ENCODE measurements around the gene C16orf92. TPM values are rescaled to one million over a fixed set of nuclear protein-coding genes. Genes with fewer than 3 reads are reported as not detected.
A peak's percentile ranks its signal among the peaks of the same experiment; 100 is the strongest.

Gene C16orf92
- total RNA-seq, 2 donors from 2014 or later: not detected

GRCh38 chr16:30064729-30065101, 41.7 kb downstream of the C16orf92 start:
- Mint-ChIP-seq H3K9me3 (no peaks in the 10 kb centered on the region), H3K36me3 (ENCODE audit: low read depth) (peaks cover 36% of the 10 kb centered on the region), H3K27ac (peak overlapping the region; percentile 98), H3K27me3 (ENCODE audit: insufficient read depth) (no peaks in the 10 kb centered on the region), H3K4me3 (peak overlapping the region; percentile 87), H3K4me1 (peaks cover 23% of the 10 kb centered on the region)
- Histone ChIP-seq H3K4me3 (ENCODE audit: low read length) (peak overlapping the region; percentile 82), H3K27me3 (ENCODE audit: control insufficient read depth, insufficient read depth, low read length, poor library complexity, severe bottlenecking) (no peaks in the 10 kb centered on the region), H3K9me3 (ENCODE audit: control insufficient read depth, low read length) (no peaks in the 10 kb centered on the region), H3K9ac (ENCODE audit: extremely low read depth, low read length, poor library complexity, severe bottlenecking) (peak overlapping the region; percentile 87), H3K27ac (ENCODE audit: low read depth, low read length) (peak overlapping the region; percentile 95), H3K36me3 (ENCODE audit: control insufficient read depth, insufficient read depth, low read length) (peaks cover 30% of the 10 kb centered on the region), H3K4me1 (ENCODE audit: control insufficient read depth, insufficient read depth, low read length) (peaks cover 8% of the 10 kb centered on the region)
- no peak for TF ChIP-seq CTCF (conservative IDR thresholded peaks at IDR 0.05)
- WGBS, 2 experiments (ENCODE audit: insufficient coverage in 1 of 2, insufficient read length in 1 of 2): 0% methylated on average over 9 to 25 of the region's 25 CpGs
- no peak for DNase-seq

- Histone ChIP-seq H3K27ac (ENCODE audit: low read depth, low read length) (peak within 1 kb of the TSS; percentile 95), H3K9me3 (ENCODE audit: control insufficient read depth, low read length) (no peaks in the 10 kb centered on the region), H3K4me1 (ENCODE audit: control insufficient read depth, insufficient read depth, low read length) (peaks cover 8% of the 10 kb centered on the region), H3K27me3 (ENCODE audit: control insufficient read depth, insufficient read depth, low read length, poor library complexity, severe bottlenecking) (no peaks in the 10 kb centered on the region), H3K9ac (ENCODE audit: extremely low read depth, low read length, poor library complexity, severe bottlenecking) (peak within 1 kb of the TSS; percentile 94), H3K4me3 (ENCODE audit: low read length) (peak within 1 kb of the TSS; percentile 82), H3K36me3 (ENCODE audit: control insufficient read depth, insufficient read depth, low read length) (peaks cover 36% of the 10 kb centered on the region)
- H3K4me1 Mint-ChIP-seq: peaks cover 23% of the 10 kb centered on the region
- peak within 1 kb of the TSS; percentile 87 for H3K4me3 Mint-ChIP-seq
- H3K27ac Mint-ChIP-seq: peak within 1 kb of the TSS; percentile 98
- H3K9me3 Mint-ChIP-seq: no peaks in the 10 kb centered on the region
- no peak for TF ChIP-seq CTCF (conservative IDR thresholded peaks at IDR 0.05)
- peaks cover 41% of the 10 kb centered on the region for H3K36me3 Mint-ChIP-seq (ENCODE audit: low read depth)
- DNase-seq: peak; percentile 98
- WGBS, 2 experiments (ENCODE audit: insufficient coverage in 1 of 2, insufficient read length in 1 of 2): 0% methylated on average over 30 to 99 of the region's 99 CpGs
- no peaks in the 10 kb centered on the region for H3K27me3 Mint-ChIP-seq (ENCODE audit: insufficient read depth)
Measured at GRCh38 chr16:30065102-30065942, 42.3 kb downstream of the C16orf92 start, which contains the start of gene ALDOA. ALDOA (plus strand) TSS chr16:30065760; CDS start chr16:30066898, 1,138 bp downstream.

GRCh38 chr16:30065943-30066760, 43.2 kb downstream of the C16orf92 start:
- Mint-ChIP-seq H3K27ac (peak overlapping the region; percentile 92), H3K4me3 (peak overlapping the region; percentile 87), H3K36me3 (ENCODE audit: low read depth) (peaks cover 45% of the 10 kb centered on the region), H3K9me3 (no peaks in the 10 kb centered on the region), H3K27me3 (ENCODE audit: insufficient read depth) (no peaks in the 10 kb centered on the region), H3K4me1 (peaks cover 18% of the 10 kb centered on the region)
- Histone ChIP-seq H3K4me3 (ENCODE audit: low read length) (peak overlapping the region; percentile 82), H3K36me3 (ENCODE audit: control insufficient read depth, insufficient read depth, low read length) (peaks cover 44% of the 10 kb centered on the region), H3K9ac (ENCODE audit: extremely low read depth, low read length, poor library complexity, severe bottlenecking) (peak overlapping the region; percentile 94), H3K27ac (ENCODE audit: low read depth, low read length) (peak overlapping the region; percentile 85), H3K9me3 (ENCODE audit: control insufficient read depth, low read length) (no peaks in the 10 kb centered on the region), H3K27me3 (ENCODE audit: control insufficient read depth, insufficient read depth, low read length, poor library complexity, severe bottlenecking) (no peaks in the 10 kb centered on the region), H3K4me1 (ENCODE audit: control insufficient read depth, insufficient read depth, low read length) (peaks cover 8% of the 10 kb centered on the region)
- no peak for DNase-seq
- TF ChIP-seq CTCF (conservative IDR thresholded peaks at IDR 0.05): no peak
- 1 to 3% methylated on average over 23 to 44 of the region's 44 CpGs for WGBS, 2 experiments (ENCODE audit: insufficient coverage in 1 of 2, insufficient read length in 1 of 2)

All from endodermal cell (in vitro differentiated cells).